ENCODE results near the gene RAPSN.

The RAPSN gene

DNA sequence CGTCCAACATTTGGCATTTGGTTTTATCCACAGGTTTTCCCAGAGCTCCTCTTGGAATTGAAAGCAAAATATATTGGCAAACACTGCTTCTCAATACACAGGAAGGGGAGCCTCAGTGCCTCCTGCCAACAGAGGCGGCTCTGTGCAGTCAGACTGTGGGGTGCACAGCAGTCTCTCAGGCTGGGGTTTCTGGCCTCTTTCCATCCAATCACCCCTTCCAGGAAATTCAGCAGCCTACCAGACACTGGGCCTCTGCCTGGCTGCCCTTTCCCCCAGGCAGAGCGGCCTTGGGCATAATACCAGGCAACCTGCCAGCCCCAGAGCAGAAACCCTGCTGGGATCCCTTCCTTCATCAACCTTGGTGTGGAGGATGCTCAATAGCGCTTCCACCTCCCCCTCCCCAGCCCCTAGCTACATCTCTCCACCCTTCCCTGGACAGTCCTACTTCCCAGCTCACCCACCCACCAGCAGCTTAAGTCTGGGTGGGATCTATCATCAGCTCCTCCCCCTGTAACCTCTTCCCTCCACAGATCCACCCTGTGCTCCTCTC, 17.8 kb upstream of the RAPSN start:
- DNase-seq (ENCODE audit: low read depth in 2 of 2, low spot score in 1 of 2), result no peak

DNA sequence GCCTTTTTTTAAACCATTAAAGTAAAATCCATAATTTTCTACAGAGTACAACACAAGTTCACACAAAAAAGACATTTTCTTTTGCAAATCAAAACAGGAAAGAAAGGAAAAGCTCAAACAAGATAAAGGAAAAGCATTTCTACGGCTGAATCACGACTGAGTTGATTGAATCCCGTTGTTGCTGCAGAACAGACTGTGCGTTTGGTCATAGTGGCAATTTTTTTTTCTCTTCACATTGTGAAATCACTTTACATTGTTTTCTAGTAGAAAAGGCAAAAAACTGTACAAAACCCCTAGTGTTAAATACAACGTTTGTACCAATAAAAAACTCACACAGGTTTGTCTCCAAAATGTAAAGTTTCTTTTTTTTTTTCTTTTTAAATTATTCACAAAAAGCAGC, 17.3 kb upstream of the RAPSN start:
- DNase-seq (ENCODE audit: low read depth in 2 of 2, low spot score in 1 of 2), result no peak

DNA sequence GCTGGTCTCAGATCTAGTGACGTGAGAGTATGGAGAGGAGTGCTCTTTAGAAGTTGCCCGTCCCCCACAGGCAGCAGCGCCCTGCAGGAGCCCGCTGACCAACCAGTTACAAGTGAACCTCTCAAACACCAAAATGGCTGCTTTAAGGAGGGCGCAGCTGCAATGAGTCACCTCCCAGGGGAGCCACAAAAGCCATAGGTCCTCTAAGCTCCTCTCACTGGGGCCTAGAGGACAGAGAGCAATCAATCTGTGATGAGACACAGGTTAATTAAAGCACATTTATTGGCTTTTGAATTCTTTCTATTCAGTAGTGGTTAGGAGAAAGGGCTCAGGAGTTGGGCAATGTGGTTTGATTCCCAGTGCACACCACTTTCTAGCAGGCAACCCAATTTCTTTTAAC, 15.5 kb upstream of the RAPSN start:
- no peak for DNase-seq (ENCODE audit: low read depth in 2 of 2, low spot score in 1 of 2)

DNA sequence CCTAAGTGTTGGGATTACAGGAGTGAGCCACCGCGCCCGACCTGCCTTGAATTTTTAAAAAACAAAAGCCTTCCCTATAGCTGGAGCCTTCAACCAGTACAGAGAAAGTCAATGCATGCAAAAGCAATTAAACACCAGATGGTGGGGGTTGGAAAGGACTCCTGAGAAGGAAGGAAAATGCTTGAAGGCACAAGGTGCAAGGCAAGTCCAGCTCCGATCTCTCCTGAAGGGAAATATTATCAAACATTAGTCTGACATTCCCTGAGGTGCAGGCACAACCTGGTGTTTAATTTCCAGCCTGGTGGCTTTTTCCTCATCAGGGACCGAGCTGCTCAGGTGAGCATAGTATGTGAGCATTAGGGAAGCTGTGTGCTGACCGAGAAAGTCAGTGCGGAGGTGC, 12.9 kb upstream of the RAPSN start:
- DNase-seq (ENCODE audit: low read depth in 2 of 2, low spot score in 1 of 2), result no peak

DNA sequence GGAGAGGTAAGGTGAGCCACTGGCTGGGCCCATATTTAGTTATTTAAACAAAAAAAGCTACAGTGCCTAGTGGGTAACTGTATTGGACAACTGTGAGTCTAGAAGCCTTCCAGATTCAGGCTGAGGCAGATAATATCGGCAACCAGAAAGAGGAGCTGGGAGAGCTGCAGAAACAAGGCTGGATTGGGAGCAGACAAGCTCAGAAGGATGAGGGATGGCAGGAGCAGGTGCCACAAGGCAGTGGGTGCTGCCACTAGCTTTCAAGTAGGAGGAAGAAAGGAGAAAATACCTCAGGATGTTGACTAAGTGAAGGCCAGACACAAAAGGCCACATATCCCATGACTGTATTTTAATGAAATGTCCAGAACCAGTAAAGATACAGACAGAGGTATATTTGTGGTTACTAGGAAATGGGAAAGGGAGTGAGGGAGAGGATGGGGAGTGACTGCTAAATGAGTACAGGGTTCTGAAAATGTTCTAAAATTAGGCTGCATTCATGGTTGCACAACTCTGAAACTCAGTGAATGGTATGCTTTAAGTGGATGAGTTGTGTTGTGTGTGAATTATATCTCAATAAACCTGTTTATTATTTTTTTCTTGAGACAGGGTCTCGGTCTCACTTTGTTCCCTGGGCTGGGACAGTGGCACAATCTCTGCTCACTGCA, 11.8 kb upstream of the RAPSN start:
- DNase-seq (ENCODE audit: low read depth in 2 of 2, low spot score in 1 of 2), result no peak

DNA sequence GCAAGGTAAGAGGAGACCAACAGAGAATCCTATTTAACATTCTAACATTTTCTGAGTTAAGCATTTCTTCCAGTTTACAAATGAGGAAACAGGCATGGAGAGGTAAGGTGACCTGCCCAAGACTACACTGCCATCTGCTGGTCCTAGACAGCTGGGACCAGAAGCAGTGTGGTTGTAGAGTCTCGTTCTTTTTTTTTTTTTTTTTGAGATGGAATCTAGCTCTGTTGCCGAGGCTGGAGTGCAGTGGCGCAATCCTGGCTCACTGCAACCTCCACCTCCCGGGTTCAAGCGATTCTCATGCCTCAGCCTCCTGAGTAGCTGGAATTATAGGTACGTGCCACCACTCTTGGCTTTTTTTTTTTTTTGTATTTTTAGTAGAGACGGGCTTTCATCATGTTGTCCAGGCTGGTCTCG, 5.3 kb upstream of the RAPSN start:
- peak; percentile 21 to 27 for DNase-seq (ENCODE audit: low read depth in 2 of 2, low spot score in 1 of 2)

DNA sequence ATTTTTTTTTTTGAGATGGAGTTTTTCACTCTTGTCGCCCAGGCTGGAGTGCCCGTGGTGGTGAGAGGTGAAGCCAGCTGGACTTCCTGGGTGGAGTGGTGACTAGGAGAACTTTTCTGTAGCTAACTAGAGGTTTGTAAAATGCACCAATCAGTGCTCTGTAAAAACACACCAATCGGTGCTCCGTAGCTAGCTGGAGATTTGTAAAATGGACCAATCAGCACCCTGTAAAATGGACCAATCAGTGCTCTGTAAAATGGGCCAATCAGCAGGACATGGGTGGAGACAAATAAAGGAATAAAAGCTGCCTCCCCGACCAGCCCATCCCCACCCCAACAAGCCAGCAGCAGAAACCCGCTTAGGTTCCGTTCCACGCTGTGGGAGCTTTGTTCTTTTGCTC, 4.4 kb upstream of the RAPSN start:
- DNase-seq (ENCODE audit: low read depth in 2 of 2, low spot score in 1 of 2), result no peak

DNA sequence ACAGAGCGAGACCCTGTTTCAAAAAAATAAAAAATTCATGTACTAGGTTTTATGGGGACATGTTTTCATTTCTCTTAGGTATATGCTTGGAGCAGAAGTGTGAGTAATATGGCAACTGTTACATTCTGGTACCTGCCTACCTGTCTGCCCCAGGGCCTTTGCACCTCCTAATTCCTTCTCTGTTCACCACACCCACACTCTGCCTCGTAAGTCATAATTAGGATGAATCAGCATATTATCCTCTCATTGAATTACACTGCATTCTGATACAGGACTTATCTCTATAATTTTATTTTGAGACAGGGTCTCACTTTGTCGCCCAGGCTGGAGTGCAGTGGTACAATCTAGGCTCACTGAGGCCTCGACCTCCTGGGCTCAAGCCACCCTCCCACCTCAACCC, 3.1 kb upstream of the RAPSN start:
- DNase-seq (ENCODE audit: low read depth in 2 of 2, low spot score in 1 of 2), result no peak

DNA sequence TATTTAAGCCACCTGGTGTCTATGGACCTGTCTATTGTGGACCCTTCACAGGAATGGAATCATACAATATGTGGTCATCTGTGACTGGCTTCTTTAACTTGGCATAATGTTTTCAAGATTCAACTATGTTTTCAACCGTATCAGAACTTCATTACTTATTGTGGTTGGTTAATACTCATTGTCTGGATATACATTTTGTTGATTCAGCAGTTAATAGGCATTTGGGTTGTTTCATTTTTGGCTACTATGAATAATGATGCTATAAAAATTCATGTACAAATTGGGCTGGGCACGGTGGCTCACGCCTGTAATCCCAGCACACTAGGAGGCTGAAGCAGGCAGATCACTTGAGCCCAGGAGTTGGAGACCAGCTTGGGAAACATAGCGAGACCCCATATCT, 2.5 kb upstream of the RAPSN start:
- no peak for DNase-seq (ENCODE audit: low read depth in 2 of 2, low spot score in 1 of 2)

DNA sequence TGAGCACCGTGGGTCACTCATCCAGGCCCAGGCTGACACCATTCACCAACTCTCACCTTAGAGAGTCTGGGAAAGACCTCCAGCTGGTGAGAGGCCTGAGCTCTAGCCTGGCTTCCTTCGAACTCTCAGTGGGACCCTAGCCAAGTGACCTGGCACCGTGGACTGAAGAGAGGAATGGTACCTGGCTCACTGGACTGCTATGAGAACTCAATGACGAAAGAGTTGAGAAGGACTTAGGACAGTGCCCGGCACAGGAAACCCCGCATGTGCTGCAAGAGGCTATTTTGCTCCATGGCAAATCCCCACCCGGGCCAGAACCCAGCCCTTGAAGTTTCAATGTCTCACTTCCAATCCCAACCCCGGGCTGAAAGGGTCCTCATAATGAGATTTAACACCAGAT, 605 bp upstream of the RAPSN start:
- DNase-seq (ENCODE audit: low read depth in 2 of 2, low spot score in 1 of 2), result no peak

DNA sequence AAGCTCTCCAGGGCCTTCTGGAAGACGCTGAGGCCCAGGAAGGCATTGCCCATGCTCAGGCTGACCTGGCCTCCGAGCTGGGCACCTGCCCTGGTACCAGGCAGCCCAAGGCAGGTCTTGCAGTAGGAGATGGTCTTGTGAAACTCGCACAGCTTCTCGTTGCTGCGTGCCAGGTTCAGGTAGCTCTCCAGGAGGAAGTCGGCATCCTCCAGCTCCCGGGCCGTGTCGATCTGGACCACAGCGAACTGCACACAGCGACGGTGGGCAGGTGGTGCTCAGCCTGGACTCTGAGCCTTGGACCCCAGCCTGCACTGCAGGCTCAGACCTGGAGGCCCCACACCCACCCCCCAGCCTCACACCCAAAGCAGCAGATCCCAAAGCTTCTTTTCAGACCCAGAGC, 1.0 kb downstream of the RAPSN start:
- no peak for DNase-seq (ENCODE audit: low read depth in 2 of 2, low spot score in 1 of 2)

DNA sequence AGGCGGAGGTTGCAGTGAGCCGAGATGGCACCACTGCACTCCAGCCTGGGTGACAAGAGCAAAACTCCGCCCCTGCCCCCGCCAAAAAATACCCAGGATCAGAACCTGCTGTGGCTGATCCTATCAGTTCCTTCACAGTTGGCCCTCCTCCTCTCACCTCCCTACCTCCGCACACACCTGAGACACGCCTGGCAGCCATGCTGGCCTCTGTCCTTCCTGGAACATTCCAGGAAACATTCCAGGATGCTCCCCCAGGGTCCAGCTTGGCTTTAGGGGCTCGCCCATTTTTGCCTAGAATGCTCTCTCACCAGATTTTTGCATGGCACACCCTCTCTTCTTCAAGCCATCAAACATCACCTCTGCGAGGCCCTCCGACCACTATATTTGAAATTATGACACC, 2.1 kb downstream of the RAPSN start:
- DNase-seq (ENCODE audit: low read depth in 2 of 2, low spot score in 1 of 2), result no peak

DNA sequence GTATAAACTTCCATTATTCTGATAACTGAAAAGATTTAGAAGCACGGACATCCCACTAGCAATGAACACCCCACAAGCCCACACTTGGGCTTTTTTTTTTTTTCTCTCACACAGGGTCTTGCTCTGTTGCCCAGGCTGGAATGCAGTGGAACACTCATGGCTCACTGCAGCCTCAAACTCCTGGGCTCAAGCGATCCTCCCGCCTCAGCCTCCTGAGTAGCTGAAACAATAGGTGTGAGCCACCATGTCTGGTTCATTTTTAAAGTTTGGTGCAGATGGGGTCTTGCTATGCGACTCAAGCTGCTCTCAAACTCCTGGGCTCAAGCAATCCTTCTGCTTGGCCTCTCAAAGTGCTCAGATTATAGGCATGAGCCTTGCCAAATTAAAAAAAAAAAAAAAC, 3.1 kb downstream of the RAPSN start:
- no peak for DNase-seq (ENCODE audit: low read depth in 2 of 2, low spot score in 1 of 2)

DNA sequence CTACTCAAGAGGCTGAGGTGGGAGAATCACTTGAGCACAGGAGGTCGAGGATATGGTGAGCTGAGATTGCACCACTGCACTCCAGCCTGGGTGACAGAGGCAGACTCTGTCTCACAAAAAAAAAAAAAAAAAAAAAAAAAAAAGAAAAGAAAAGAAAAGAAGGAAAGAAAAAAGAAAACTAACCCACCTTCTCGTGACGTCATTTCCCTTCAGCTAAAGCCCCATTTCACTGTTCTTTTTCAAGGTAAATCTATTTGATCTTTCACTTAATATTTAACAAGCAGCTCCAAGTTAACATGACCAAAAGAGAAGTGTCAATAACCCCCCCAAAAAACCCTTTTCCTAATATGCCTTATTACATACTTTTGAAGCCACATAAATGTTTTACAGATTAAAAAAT, 5.1 kb downstream of the RAPSN start:
- DNase-seq (ENCODE audit: low read depth in 2 of 2, low spot score in 1 of 2), result no peak

DNA sequence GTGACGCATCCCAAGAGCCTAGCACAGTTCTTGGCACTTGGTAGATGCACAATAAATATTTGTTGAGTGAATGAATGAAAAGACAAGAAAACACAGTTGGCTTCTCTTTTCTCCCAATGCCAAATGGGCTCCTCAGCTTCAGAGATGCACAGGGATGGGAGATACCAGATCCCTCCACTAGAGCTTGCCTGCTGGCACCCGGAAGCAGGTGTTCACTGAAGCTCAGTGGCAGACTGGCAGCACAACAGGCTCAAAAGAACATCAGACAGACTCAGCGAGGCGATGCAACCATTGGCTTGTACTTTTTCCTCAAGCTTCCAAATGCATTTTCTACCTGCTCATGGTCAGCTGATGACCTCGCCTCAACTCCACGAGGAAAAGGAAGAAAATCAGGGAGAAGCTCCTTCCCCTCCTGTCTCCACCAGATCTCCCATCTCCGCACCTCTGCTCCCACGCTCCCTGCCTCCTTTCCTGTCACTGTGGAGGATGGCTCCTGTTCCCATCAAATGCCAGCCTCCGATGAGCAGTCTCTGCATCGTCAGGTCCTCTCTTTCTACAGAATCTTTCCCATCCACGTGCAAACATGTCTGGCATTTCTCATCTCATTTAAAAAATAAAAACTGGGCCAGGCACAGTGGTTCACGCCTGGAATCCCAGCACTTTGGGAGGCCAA, 5.8 kb downstream of the RAPSN start:
- DNase-seq (ENCODE audit: low read depth in 2 of 2, low spot score in 1 of 2), result no peak

DNA sequence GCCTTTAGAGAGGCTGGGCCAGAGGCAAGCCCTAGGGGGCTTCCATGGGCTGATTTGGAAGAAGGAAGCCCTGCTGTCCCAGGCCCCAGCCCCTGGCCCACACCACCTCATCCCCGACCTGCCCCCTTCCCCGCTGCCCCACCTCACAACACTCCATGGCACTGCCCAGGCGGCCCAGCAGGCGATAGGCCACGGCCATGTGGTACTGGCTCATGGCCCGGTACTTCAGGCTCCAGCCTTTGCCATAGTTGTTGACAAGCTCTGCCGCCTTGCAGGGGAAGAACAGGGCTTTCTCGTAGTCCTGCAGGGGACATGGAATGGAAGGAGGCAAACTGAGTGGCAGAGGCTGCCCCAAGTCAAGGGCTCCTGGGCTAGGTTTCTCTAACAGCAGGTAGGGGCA, 6.4 kb downstream of the RAPSN start:
- no peak for DNase-seq (ENCODE audit: low read depth in 2 of 2, low spot score in 1 of 2)

DNA sequence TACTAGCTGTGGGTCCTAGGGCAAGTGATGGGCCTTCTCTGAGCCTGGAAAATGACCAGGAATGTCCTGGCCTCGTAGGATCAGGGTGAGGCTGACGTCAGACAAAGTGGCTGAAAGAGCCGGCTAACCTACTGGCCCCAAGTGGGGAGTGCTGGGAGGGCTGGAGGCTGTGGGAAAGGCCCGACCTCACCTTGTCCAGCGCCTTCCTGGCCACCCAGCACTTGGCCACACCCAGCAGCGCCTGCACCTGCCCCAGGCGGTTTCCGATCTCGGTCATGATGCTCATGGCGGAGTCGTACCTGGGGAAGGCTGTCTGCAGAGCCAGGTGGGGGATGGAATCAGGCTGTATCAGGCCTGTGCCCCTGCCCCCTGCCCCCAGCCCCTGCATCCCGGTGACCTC, 7.5 kb downstream of the RAPSN start:
- no peak for DNase-seq (ENCODE audit: low read depth in 2 of 2, low spot score in 1 of 2)

DNA sequence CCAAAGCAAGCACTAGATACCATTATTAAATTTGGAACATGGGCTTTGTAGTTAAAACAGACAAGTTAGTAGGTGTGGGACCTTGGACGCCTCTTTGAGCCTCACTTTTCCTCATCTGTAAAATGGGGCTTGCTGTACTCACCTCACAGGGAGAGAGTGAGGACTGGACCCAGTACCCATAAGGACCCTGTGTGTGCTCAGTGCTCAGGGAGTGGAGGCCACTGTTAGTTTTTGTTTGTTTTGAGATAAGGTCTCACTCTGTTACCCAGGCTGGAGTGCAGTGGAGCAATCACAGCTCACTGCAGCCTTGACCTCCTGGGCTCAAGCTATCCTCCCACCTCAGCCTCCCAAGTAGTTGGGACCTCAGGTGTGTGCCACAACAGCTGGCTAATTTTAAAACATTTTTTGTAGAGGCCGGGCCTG, 8.9 kb downstream of the RAPSN start:
- no peak for DNase-seq (ENCODE audit: low read depth in 2 of 2, low spot score in 1 of 2)

DNA sequence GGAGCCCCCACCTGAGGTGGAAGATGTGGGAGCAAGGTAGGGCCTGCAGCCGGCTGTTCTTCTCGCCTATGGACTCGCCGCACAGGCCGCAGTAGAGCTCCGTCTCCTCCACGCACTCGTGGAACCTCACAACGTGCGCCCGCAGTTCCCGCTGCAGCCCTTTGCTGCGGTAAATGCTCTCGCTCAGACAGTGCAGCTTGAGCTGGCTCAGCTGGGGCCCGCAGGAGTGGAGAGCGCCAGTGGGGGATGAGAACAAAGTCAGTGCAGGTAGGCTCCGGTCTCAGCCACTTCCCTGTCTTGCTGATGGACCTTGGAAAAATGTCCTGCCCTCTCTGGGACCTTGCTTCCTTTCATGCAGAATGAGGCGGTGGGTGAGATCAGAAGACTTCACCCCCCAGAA, 10.2 kb downstream of the RAPSN start:
- DNase-seq (ENCODE audit: low read depth in 2 of 2, low spot score in 1 of 2), result no peak

DNA sequence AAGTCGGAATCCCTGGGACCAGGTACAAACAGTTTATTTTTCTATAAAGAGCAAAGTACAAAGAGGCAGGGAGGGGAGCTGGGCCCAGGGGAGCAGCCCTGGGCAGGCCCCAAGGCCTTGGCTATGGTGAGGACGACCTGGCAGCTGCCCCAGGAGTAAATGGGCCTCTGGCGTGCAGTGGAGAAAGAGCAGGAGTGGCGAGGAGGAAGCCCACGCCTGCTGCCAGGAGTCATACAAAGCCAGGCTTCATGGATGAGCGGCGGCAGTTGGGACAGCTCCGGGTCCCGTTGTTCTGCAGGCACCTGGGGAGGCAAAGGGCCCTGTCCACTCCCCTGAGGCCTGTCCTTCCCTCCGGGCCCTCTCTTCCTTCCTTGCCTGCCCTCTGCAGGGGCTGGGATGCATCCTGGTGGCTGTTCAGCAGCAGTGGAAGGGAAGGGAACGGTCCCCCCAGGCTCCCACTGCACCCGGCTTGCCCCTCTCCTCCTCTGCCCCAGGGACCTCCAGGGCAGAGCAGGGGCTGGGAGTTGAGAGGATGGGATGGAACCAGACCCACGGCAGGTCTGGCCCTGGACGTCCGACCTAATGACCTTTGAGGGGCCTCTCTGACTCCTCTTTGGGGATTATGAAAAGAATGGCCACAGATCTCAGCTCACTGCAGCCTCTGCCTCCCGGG, 11.1 kb downstream of the RAPSN start:
- no peak for DNase-seq (ENCODE audit: low read depth in 2 of 2, low spot score in 1 of 2)

DNA sequence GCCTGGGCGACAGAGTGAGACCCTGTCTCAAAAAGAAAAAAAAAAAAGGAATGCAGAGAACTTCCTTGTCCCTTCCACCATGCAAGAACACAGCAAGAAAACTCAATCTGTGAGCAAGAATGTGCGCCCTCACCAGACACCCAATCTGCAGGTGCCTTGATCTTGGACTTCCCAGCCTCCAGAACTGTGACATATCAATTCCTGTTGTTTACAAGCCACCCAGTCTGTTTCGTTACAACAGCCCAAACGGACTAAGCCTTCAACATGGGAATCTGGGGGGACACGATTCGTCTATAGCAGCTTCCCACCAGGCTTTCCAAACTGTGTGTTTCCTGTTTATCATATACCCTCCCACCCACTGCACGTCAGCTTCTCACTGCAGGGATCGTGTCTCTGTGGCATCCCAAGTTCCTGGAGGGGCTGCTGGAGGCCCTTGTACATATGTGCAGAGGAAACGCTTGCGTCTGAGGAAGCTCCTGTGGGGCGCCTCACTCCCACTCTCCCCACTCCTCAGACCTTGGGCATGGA, 11.7 kb downstream of the RAPSN start:
- DNase-seq (ENCODE audit: low read depth in 2 of 2, low spot score in 1 of 2), result no peak

DNA sequence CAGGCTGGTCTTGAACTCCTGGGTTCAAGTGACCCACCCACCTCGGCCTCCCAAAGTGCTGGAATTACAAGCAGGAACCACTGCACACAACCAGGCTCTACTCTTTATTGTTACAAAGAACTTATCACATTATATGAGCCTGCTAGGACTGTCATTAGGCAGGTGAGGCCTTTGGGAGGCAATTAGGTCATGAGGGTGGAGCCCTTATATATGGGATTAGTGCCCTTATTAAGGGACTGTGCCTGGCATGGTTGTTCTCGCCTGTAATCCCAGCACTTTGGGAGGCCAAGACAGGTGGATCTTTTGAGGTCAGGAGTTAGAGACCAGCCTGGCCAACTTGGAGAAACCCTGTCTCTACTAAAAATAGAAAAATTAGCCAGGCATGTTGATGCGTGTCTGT, 12.2 kb downstream of the RAPSN start:
- DNase-seq (ENCODE audit: low read depth in 2 of 2, low spot score in 1 of 2), result no peak

Measured in stimulated activated CD8-positive, alpha-beta memory T cell treated with anti-CD3 and anti-CD28 coated beads, Interleukin-4, amount 100 ng/mL, for 4 hours (primary cell).